Measurements from ENCODE around the gene RGS17. TPM values are rescaled to one million over a fixed set of nuclear protein-coding genes. Genes with fewer than 3 reads are reported as not detected.

Gene RGS17
- total RNA-seq, 4 donors from 2014 or later = 2.4 to 6.2 (median 3.5) TPM

GRCh38 chr6:153088796-153089195 is 42.3 kb downstream of the RGS17 start:
- TF ChIP-seq CTCF (IDR thresholded peaks at IDR 0.05; ENCODE audit: low read depth) = no peak

GRCh38 chr6:153087436-153087835 is 43.6 kb downstream of the RGS17 start:
- no peak for TF ChIP-seq CTCF (IDR thresholded peaks at IDR 0.05; ENCODE audit: low read depth)

- TF ChIP-seq CTCF (IDR thresholded peaks at IDR 0.05; ENCODE audit: low read depth) = no peak
These were observed 44.7 kb downstream of the RGS17 start for GRCh38 chr6:153086225-153086990.

GRCh38 chr6:153085239-153085638 is 45.8 kb downstream of the RGS17 start:
- TF ChIP-seq CTCF (IDR thresholded peaks at IDR 0.05; ENCODE audit: low read depth) = no peak

GRCh38 chr6:153084393-153084792 is 46.7 kb downstream of the RGS17 start:
- no peak for TF ChIP-seq CTCF (IDR thresholded peaks at IDR 0.05; ENCODE audit: low read depth)

GRCh38 chr6:153083869-153084268 is 47.2 kb downstream of the RGS17 start:
- TF ChIP-seq CTCF (IDR thresholded peaks at IDR 0.05; ENCODE audit: low read depth) = no peak

GRCh38 chr6:153081914-153082313 is 49.2 kb downstream of the RGS17 start:
- TF ChIP-seq CTCF (IDR thresholded peaks at IDR 0.05; ENCODE audit: low read depth) = no peak

All from subcutaneous adipose tissue (tissue), 4 donors.